HepG2 (cell line): ENCODE data around the gene METTL22. TPM values are rescaled to one million over a fixed set of nuclear protein-coding genes. Genes with fewer than 3 reads are reported as not detected.

ENCODE experiments used
- AGO2 ChIP-seq: fragments of 200-400 bp; formaldehyde crosslinking; optimal IDR thresholded peaks from 2 replicates; pipeline ENCODE3; 2017; ENCODE audit warnings: mild to moderate bottlenecking, low read depth, low read length, moderate library complexity
- ARNT ChIP-seq: fragments of 450-650 bp; IDR thresholded peaks from 2 replicates; pipeline ENCODE4 v1.6.1; 2017
- MIER2 ChIP-seq: IDR thresholded peaks from 2 replicates; pipeline ENCODE4 v1.6.1; 2016; ENCODE audit warnings: missing biosample characterization, missing genetic modification reagents
- PHF5A ChIP-seq: IDR thresholded peaks from one replicate; pipeline ENCODE4 v1.6.1; 2018; ENCODE audit warnings: low read depth, missing genetic modification reagents; ENCODE audit not compliant: unreplicated experiment
- SIX1 ChIP-seq: sonication (generic); formaldehyde crosslinking; IDR thresholded peaks from 2 replicates; pipeline ENCODE4 v1.4.0; 2020; ENCODE audit warnings: missing genetic modification reagents, borderline replicate concordance
- ZNF354B ChIP-seq: sonication (generic); formaldehyde crosslinking; IDR thresholded peaks from 2 replicates; pipeline ENCODE4 v1.8.0; 2022; ENCODE audit warnings: mild to moderate bottlenecking, missing genetic modification reagents
- ZNF572 ChIP-seq: sonication (generic); formaldehyde crosslinking; IDR thresholded peaks from 2 replicates; pipeline ENCODE4 v1.5.1; 2020; ENCODE audit warnings: mild to moderate bottlenecking, missing genetic modification reagents
- ZNF687 ChIP-seq: sonication (generic); formaldehyde crosslinking; IDR thresholded peaks from 2 replicates; pipeline ENCODE4 v1.5.1; 2020; ENCODE audit warnings: mild to moderate bottlenecking, missing genetic modification reagents, moderate library complexity
- ZNF737 ChIP-seq: sonication (generic); formaldehyde crosslinking; IDR thresholded peaks from 2 replicates; pipeline ENCODE4 v1.5.0; 2020; ENCODE audit warnings: missing genetic modification reagents, mild to moderate bottlenecking, borderline replicate concordance
- polyA plus RNA-seq, 8 experiments: library from polyadenylated mRNA; depleted of rRNA in 3 of 8; stranded (reverse) in 7 of 8; unstranded in 1 of 8; fragments of >200 nt; fragmentation: Illumina TruSeq in 4 of 8; extraction: Trizol in 4 of 8; gene quantifications; 2 replicates each; pipeline versions ENCODE4 v1.2.1 to v1.2.3, GENCODE V29; 2011 to 2016; ENCODE audit warnings: low read depth in 4 of 8, missing spikeins in 1 of 8, mixed read lengths in 1 of 8; ENCODE audit not compliant: insufficient read depth in 1 of 8
- total RNA-seq, 5 experiments: library from RNA; depleted of rRNA; stranded (reverse); fragments of >200 nt; fragmentation: Illumina TruSeq; extraction: Trizol; gene quantifications; 2 replicates each; pipeline ENCODE4 v1.2.3, GENCODE V29; 2016; ENCODE audit warnings: low read depth in 1 of 5
- TF ChIP-seq, protein P1 (sequence below): sonication (generic); formaldehyde crosslinking; IDR thresholded peaks from 2 replicates; pipeline ENCODE4 v1.8.0; 2022; ENCODE audit warnings: low read depth, missing genetic modification reagents

METTL22 gene
- total and polyA plus RNA-seq, 2 of the 13 experiments (the other 11 are each of a cell fraction or from before 2014, with no cell fraction given) = 36.2 to 94.8 TPM

DNA sequence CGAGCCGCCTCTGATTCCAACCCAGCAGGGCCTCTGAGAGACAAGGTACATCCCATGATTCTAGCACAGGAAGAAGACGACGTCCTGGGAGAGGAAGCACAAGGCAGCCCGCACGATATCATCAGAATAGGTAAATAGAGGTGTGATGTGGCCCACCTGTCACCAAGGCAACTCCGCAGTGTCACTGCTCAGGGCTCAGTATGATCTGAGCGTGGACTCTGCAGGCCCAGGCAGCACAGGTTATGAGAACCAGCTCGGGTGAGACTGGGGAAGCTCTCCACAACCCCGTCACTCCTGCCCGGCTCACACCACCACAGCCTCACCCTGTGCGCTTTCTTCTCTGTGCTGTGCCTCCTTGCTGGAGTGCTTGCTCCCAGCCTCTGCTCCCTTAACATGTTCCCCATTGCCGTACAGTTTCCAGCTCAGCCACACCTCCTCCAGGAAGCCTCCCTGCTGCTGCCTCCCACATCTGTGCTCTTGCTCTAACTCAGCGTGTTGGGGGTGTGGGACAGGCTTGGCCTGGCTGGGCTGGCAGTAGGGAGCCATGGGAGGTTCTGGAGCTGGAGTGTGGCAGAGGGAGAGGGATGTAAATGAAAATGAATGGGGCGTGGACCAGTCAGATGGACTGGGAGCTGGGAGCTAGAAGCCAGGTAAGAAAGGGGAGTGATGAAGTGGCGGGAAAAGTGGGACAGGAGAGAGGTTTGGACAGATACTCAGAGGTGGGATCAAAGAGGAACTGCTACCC lies 7.7 kb downstream of the METTL22 start (continued):
- TF ChIP-seq ARNT (no peak), AGO2 (peak; percentile 35), PHF5A (CRISPR knock-in tag) (no peak), MIER2 (CRISPR knock-in tag) (no peak), ZNF687 (CRISPR knock-in tag) (peak; percentile 28; the same call in 1 of the 2 replicates), SIX1 (CRISPR knock-in tag) (no peak), ZNF737 (CRISPR knock-in tag) (no peak), ZNF354B (CRISPR knock-in tag) (no peak), ZNF572 (CRISPR knock-in tag) (0 out of 2 replicates have a peak, but pooled peaks have one; percentile 54)
- TF ChIP-seq, protein P1, sequence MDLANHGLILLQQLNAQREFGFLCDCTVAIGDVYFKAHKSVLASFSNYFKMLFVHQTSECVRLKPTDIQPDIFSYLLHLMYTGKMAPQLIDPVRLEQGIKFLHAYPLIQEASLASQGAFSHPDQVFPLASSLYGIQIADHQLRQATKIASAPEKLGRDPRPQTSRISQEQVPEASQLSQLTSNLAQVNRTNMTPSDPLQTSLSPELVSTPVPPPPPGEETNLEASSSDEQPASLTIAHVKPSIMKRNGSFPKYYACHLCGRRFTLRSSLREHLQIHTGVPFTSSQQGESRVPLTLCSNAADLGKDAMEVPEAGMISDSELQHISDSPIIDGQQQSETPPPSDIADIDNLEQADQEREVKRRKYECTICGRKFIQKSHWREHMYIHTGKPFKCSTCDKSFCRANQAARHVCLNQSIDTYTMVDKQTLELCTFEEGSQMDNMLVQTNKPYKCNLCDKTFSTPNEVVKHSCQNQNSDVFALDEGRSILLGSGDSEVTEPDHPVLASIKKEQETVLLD (CRISPR knock-in tag) = peak; percentile 38; the same call in 1 of the 2 replicates
